SH-SY5Y (cell line): ENCODE measurements around the gene KLHL41.

Source experiments
- GATA2 ChIP-seq: IDR thresholded peaks from 2 replicates; pipeline ENCODE4 v1.6.1; 2011; ENCODE audit warnings: mild to moderate bottlenecking, low read depth, low read length
- GATA3 ChIP-seq: IDR thresholded peaks from 2 replicates; pipeline ENCODE4 v1.6.1; 2011; ENCODE audit warnings: low read depth, mild to moderate bottlenecking, low read length, moderate library complexity

Gene KLHL41

DNA sequence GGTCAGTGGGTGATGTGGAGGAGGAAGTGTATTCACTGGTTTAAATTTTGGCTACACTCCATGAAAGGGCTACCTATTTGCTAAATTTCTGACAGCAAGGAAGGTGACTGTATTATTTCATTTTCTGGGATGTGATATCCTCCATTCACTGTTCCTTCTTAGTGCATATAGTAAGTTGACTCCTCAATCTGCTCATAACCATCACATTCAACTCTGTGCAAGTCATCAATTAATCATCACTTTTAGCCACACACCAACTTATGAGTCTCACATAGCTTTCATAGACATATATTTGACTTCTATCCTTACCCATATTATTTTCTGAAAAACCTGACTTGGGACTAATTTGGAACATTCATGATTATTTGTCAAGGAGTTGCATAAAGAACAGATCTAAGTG, 16.9 kb downstream of the KLHL41 start:
- TF ChIP-seq GATA2 (no peak), GATA3 (no peak)

DNA sequence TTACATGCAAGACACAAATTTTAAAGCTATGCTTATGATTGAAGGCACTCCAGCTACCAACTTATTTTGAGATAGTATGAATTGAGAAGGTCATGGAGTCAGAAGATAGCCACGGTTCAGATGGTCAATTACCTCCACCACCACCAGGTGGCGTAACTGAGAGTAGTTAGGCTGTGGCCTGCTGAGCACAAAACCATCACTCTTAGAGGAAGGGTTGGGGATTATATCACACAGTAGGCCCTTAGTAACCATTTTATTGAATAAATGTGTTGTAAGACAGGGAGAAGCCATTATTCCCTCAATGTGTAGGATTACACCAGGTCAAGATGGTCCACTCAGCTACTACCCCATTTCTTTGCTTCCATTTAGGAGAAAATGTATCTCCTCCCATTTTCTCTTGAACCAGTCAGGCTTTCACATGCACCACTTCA, 18.8 kb downstream of the KLHL41 start:
- TF ChIP-seq GATA3, result no peak

DNA sequence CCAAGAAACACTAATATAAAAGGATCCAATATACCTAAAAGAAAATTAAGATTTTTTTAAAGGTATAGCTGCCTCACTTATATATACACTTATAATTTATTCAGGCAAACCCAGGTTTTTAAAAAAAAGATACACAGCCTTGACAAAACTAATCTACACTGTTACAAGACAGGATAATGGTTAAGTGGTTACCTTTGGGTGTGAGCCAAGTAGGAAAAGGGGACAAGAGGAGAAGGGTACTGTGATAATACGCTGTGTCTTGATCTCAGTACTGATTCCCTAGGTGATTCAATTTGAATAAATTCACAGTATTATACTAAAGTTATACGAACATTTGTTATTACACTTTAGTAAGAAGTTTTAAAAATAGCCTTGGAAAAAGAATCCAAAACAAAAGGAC, 30.6 kb downstream of the KLHL41 start:
- TF ChIP-seq GATA2 (no peak), GATA3 (no peak)

DNA sequence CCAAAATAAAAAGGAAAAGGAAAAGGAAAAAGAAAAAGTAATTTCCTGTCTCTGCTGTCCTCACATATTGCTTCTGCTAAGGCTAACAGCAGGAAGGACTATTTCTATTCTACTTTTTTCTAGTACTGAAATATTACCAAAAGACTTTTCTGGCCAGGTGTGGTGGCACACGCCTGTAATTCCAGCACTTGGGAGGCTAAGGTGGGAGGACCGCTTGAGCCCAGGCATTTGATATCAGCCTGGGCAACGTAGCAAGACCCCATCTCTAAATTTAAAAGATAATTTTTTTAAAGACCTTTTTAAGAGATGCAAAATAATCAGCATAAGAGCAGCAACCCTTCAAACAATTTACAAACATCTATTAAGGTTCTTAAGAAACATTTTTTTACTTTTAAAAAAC, 32.9 kb downstream of the KLHL41 start:
- TF ChIP-seq GATA2 (no peak), GATA3 (no peak)

DNA sequence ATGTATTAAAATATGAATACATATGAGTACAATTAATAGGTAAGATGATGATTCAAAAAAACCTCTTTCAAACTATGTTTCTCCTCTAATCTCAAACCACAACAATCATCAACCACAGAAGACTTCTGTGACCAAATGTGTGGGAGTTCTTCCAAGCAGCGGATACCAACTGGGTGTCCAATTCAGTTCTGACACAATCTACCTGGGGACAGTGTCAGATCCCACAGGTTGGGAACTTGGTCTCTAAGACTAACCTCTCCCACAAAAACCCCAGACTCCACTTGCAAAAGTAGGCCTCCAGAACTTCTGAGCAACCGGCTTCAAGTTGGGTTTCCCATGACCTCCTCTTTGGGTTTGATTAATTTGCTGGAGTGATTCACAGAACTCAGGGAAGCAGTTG, 37.3 kb downstream of the KLHL41 start:
- TF ChIP-seq GATA2, result no peak
- TF ChIP-seq GATA3, result no peak

DNA sequence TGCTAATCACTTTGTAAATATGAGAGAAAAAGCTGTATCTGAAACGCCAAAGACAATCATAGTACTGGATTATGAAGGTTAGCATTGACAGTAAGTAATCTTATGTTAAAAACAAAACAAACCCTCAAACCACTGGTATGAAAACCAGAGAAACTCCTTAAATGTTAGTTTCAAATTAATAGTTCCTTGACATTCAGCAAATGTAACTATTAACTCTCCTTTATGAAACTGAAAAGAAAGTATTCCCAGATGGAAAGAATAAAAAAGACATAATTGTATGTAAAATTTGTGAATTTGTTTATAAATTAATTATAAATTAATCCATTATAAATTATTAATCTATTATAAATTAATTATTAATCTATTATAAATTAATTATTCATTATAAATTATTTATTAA, 51.9 kb downstream of the KLHL41 start:
- TF ChIP-seq GATA3 (no peak), GATA2 (no peak)

DNA sequence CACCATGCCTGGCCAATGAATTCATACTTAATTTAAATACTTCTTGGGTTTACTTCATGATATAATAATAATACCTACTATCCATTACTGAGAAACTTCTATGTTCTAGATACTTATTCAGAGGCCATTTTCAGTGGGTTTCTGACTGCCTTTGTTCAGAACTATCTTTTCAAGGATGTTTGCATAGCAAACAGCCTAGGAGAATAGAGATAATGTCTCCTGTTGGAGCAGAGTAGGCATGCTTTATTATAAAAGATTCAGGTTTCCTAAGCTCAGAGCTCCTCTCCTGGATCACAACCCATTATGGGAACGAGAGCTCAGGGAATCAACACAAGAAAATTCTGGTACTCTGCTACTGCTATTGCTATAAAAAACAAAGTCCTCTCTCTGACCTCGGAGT, 53.0 kb downstream of the KLHL41 start:
- no peak for TF ChIP-seq GATA2
- no peak for TF ChIP-seq GATA3

DNA sequence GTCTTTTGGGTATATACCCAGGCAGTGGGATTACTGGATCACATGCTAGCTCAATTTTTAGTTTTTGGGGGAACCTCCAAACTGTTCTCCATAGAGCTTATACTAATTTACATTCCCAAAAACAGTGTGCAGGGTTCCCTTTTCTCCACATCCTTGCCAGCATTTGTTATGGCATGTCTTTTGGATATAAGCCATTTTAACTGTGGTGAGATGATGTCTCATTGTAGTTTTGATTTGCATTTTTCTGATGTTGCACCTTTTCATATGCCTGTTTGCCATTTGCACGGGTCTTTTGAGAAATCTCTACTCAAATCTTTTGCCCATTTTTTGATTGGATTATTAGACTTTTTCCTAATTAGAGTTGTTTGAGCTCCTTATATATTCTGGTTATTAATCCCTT, 56.2 kb downstream of the KLHL41 start:
- no peak for TF ChIP-seq GATA3
- TF ChIP-seq GATA2, result no peak

DNA sequence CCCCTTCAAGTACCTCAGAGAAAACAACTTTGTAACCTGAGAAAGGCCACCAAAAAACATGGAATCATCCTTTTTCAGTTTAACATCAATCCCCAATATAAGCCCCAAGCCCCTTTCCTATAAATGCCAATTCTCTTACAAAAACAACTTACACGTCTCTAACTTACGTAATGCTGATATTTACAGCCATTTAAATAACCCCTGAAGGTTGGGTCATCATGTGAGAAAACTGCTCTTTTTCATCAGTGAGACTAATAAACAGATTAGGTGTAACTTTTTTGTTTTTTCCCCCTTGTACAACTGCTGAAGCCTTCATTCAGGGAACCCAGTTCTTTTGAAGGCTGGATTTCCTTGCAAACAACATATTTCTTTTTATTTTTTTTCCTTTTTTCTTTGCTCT, 60.4 kb downstream of the KLHL41 start:
- TF ChIP-seq GATA2, result no peak

DNA sequence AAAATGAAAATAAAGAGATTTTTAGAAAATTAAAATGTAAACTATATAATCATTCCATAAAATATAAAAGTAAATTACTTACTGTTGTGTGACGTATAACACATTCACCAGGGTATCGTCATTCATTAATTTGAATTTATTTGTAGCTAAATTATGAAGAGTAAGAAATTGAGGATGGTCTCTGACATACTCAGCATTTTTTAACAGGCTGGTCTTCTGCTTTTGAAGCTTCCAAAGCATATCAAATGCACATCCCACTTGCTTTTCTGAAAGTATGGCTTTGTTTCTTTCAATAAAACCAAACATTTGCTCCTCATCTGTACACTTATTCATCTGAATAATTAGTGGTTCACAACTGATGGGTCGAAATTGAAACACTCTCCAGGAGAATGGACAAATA, 62.1 kb downstream of the KLHL41 start:
- TF ChIP-seq GATA2 (no peak), GATA3 (no peak)

DNA sequence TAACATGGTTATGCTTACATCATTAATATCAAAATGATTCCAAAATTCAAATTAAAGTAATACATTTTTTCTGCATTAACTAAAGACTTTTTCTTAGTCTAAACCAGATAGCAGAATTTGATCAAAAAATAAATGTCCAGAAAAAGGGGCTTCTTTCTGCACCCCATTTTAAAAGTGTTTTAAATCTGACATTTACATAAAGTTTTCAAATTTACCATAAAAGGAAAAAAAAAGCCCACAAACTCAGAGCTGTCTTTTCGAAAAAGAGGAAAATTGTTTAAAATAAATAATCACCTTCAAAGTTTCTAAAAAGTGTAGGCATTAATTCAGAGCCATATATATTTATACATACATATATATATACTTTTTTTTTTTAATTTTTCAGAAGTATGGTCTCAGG, 62.7 kb downstream of the KLHL41 start:
- TF ChIP-seq GATA3 (no peak), GATA2 (no peak)

DNA sequence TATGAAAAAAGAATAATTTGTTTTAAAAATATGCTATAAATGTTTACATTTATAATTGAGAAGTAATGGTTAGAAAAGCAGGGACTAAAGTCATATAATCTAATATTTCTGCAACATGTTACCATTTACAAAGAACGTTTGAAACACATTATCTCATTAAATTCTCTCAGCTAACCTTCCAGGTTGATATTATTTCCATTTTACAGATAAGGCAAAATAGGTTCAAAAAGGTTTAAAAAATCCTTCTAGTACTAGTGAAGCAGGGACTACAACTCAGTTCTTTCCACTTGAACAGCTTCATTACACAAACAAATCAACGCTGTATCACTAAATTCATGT, 63.3 kb downstream of the KLHL41 start:
- TF ChIP-seq GATA3 (no peak), GATA2 (no peak)

DNA sequence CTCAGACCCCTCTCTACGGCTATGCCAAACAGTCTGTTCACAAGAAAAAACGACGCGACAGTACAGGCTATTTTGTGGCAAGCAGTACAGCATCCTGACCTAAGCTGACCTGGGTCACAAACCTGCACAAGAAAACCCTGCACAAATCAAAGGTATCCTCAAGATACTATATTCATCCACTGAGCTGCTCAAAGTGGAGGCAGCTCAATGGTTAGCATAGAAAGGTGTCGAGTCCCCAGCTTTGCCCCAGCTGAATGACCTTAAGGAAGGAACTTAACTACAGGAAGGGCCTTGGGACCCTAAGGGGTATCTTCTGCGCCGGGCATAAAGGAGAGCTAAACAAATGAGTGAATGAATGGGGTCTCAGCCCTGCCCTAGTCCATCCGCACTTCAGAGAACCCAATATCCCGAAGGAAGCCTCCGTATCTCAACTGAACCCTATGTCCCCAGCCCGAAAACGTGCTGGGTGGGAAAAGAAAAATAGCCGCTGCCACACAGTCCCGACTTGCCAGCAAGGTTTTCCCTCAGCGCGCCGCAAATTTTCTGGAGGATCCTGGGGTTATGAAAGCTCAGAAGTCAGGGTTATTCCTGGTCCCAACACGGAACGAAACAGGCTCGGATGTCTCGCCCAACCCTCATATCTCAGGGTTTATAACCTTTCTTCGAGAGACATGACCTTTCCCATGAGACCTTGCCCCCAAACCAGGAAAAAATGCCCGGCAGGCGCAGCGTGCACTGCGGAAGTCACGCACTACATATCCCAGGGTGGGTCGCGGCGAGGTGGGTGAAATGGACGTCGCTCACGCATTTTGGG, 63.9 kb downstream of the KLHL41 start, which contains the start of gene FASTKD1:
TSS of gene FASTKD1 (minus strand) at position 706 of the 814 bp plus-strand sequence. CDS start 1,836 bp downstream, outside the sequence.
- TF ChIP-seq GATA3, result no peak
- no peak for TF ChIP-seq GATA2

DNA sequence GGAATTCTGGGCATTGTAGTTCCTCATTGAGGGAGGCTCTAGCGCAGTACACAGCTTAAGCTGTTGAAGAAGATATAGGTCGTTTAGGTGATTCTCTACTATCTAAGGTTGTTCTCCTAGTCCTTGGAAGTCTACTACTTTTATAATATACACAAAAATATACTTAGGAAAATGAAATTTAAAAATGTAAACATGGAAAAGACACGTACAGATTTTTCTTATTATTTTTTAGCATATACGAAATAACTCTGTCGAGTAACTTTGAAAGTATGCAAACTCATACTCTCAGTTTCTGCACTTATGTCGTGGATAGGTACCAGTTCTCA, 64.4 kb downstream of the KLHL41 start:
- no peak for TF ChIP-seq GATA3
- no peak for TF ChIP-seq GATA2
